ENCODE data around the gene MVD.
A peak's percentile ranks its signal among the peaks of the same experiment; 100 is the strongest.

MVD gene

DNA sequence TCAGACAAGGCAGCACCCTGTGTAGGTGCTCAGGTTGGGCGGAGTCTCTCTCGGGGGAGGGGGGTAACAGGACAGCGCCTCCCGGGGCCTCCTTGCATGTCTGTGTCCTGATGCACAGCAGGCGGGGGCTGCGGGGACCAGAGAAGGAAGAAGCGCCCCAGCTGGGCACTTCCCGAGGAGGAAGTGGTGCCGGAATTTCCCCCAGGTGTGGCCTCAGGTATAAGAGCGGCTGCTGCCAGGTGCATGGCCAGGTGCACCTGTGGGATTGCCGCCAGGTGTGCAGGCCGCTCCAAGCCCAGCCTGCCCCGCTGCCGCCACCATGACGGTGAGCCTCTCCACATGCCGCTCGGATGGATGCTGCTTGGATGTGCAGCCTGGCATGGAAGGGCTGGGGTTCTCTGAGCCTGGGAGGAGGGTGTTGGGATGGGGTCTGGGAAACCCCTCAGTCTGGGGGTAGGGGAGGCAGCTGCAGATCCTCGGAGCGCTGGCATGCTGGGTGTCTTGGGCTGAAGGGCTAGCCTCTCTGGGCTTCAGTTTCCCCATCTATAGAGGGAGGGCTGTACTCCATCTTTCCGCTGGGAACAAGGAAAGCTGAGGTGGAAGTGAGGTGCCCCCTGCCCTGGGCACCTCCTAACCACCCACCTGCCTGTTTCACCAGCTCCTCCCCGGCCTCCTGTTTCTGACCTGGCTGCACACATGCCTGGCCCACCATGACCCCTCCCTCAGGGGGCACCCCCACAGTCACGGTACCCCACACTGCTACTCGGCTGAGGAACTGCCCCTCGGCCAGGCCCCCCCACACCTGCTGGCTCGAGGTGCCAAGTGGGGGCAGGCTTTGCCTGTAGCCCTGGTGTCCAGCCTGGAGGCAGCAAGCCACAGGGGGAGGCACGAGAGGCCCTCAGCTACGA lies 24.3 kb downstream of the MVD start, which contains the start of gene IL17C:
Gene IL17C (plus strand): TSS at position 250 of the 908 bp plus-strand sequence. CDS start 70 bp downstream, at position 320.
- no peak for DNase-seq

- no peak for DNase-seq
Observed at GRCh38 chr16:88636488-88637265, 26.2 kb downstream of the MVD start.

- no peak for DNase-seq
Observed at GRCh38 chr16:88635671-88636319, 27.1 kb downstream of the MVD start.

- no peak for DNase-seq
Observed at GRCh38 chr16:88634994-88635670, 27.8 kb downstream of the MVD start.

DNA sequence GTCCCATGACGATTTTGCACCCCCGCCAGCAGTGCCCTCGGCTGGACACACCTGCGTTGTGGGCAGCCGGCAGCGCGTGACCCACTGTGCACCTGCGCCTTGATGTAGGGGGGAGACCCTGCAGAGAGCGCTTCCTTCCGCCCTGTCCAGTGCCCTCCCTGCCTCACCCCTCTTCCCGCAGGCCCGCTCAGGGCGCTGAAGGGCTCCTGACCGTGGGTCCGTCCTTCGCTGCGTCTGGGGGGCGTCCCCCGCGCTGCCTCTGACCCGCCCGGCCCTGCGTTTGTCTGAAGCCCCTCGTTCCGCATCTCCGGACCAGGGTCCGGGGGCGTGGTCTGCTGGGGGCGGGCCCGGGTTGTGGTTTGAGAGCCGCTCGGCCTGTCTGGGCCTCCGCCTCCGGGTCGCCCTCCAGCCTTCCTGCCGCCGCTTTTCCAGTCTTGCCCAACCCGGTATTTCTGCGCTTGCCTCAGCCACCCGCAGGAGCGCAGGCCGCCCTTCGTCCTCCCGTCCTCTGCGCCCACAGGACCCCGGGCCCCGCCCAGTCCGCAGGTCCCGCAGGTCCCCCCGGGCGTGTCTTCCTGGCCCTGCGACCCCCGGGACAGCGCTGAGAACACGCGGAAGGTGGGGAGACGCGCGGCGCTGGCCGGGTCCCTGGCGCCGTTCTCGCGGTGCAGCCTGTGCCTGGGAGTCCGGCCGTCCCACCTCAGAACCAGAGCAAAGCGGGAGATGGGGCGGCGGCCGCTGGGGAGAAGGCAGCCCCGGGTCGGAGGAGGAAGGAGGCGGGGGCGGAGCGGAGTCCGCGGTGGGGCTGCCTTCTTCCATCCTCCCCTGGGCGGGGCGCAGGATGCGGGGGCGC lies 28.5 kb downstream of the MVD start:
- peak; percentile 63 for DNase-seq

GRCh38 chr16:88633684-88634140 lies 29.2 kb downstream of the MVD start:
- peak; percentile 47 for DNase-seq

DNA sequence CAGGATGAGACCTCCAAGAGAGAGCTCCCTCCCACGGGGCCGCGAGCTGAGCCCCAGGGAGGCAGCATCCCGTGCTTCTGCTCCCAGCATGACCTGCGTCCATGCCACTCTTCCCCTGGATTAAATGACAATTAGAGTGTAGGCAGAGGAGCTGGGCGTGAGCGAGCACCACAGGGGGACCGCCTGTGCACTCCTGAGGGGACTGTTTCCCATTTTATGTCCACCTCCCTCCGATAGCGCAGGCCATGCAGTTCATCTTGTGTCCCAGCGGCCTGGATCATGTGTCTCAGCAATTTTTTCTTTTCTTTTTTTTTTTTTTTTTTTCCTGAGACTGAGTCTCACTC lies 30.3 kb downstream of the MVD start:
- DNase-seq, result no peak

DNA sequence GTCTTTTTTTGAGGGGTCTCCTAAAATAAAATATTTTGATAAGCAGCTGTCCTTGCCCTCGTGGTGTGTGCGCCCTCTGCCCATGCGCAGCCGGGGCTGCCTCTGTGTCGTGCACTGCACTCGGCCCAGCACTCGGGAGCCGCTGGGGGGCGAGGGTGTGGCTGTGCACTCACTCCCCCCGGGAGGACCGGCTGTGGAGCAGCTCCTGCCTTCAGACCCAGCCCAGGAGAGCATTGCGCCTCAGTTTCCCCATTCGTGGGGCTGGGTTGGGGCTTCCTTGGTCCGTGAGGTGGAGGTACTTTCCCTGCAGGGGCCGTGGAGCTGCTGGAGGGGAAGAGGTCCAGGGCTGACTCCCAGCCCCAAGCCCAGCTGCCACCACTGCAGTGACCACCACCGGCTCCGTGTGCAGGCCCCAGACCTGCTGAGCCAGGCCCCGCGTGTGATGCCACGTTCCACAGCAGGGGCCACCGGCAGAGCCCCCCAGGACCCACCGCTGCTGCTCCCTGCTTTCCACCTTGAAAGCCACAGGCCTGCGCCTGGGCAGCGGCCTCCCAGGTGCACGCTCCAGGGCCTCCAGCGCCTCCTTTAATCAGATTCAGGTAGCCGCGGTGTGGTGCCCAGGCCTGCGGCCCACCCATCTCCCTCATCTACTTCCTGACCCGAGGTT lies 30.8 kb downstream of the MVD start:
- DNase-seq, result no peak

DNA sequence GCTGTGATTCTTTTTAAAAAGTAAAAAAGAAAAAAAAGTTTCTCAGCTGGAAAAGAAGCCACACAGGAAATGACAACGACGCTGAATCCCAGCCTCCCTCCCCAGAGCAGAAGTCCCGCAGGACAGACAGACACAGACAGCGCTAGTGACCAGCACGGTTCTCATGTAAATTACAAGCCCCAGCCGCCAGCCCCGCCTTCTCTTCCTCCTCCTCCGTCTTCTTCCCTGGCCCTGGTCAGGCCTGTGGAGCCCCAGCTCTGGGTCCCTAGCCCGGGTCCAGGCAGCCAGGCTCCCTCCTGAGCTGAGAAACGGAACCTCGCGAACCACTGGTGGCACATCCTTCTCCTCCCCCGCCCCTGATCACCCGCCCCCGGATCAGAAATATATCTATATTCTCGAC lies 31.5 kb downstream of the MVD start:
- no peak for DNase-seq

GRCh38 chr16:88630941-88631340 lies 31.9 kb downstream of the MVD start:
- DNase-seq, result no peak

DNA sequence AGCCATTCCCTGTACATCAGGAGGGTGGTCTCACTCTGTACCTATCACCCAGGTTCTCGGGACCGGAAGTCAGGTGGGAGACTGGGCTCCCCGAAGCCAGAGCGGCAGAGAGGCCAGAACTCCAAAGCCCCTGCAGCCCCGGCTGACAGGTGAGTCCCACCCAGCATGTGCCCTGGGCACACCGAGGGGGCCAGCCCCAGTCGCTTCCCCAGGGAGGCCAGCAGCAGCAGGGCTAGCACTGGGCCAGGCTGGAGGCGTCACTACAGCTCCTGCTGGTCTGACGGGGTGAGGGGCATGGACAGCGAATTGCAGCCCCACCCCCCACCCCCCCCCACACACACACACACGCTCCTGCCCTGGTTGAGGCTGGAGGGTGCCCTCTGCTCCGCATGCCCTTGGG lies 32.5 kb downstream of the MVD start:
- DNase-seq, result no peak

- no peak for DNase-seq
Observed at GRCh38 chr16:88629835-88630234, 33.1 kb downstream of the MVD start.

GRCh38 chr16:88628512-88628974 lies 34.3 kb downstream of the MVD start:
- no peak for DNase-seq

GRCh38 chr16:88627531-88628411 lies 35.1 kb downstream of the MVD start:
- no peak for DNase-seq

DNA sequence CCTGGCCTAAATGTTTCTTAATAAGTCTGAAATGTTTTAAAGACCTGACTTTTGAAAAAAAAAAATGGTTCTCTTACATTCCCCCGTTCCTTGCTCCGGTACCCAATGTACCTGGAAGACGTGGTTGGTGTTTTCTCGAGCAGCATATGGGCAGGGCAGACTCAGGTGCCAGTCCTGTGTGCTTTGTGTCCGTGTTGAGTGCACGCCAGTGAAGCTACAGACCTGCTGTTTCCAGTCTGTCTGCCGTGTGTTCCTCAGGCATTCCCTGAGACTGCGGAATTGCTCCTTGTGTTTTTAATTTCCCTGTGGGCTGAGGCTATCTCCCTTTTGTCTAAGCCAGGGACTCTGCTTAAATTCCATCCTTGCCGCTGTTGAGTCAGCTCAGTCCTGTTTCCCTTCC lies 36.2 kb downstream of the MVD start:
- DNase-seq, result no peak

DNA sequence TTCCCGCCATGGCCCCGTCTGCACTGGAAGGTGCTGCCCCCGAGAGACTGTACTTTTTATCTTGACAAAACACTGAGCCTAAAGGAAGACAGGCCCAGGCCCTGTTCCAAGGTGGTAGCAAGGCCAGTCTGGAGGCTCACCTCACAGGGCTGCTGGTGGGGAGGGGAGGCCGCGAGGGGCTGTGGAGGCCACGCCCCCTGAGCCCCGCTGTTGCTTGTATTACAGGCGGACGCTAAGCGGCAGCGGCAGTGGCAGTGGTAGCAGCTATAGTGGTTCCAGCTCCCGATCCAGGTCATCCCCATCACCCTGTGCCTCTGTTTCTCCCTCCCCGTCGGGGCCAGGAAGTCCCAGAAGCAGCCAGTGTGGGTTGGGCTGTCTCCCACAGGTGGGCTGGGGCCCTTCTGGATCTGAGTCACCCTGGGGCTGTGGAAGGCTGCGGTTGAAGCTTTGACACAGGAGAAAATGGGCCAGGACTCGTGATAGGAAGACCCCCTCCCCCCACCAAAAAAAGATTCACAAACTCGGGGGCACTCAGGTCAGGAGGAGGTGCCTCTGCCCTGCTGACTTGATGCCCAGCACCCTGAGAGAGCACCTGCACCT lies 37.8 kb downstream of the MVD start:
- DNase-seq, result no peak

DNA sequence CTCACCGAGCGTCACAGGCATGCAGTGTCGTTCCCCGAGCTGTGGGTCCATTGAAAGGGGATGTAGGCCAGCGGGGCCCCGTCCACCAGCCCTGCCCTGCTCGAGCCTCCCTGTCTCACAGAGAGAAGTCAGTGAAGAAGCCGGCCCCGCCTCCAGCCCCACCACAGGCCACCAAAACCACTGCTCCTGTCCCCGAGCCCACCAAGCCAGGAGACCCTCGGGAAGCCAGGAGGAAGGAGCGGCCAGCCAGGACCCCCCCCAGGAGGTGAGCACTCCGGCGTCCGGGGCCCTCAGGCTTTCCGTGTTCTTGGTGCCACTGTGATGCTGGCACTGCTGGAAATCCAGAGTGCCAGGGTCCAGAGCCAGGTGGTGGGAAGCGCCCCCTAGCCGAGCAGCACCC lies 38.4 kb downstream of the MVD start:
- no peak for DNase-seq

- no peak for DNase-seq
Observed at GRCh38 chr16:88623858-88624257, 39.0 kb downstream of the MVD start.

DNA sequence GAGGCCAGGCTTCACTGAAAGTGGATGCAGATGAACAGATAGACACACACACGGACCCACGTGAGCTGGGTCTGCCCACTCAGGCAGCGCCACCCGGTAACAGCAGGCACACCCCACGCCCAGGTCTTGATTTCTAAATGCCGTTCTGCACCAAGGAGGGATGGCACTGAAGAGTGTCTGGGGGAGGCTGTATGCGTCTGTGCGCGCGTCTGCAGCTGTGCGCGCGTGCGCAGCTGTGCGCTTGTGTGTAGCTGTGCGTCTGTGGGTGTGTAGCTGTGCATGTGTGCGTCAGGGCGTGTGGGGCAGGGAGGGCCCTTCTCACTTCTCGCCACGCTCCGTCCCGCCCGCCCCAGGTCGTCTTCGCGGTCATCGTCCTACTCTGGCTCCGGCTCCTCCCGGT lies 40.0 kb downstream of the MVD start:
- no peak for DNase-seq

DNA sequence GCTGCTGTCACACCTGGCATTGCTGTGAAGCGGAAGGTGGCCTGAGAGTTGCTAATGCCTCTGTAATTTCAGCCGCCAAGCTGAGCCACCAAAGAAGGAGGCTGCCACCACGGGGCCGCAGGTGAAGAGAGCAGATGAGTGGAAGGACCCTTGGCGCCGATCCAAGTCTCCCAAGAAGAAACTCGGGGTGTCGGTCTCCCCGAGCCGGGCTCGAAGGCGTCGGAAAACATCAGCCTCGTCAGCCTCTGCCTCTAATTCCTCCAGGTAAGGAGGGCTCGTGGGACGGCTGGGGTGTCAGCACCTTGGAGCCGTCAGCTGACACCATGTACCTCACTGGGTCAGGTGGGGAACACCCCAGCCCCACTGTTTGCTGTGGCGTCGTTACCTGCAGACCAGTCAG lies 40.8 kb downstream of the MVD start:
- no peak for DNase-seq

Measured in MV-4-11 (cell line).